Right lobe of liver (tissue), 4 donors: ENCODE results near the gene PNKD.
"Not testable (repeated sequence)": the region's sequence is repeated elsewhere in the genome, so short reads cannot be mapped to it uniquely, and the experiment has no call there.

Source experiments
- POLR2A ChIP-seq: fragments of 450-650 bp; IDR thresholded peaks from one replicate; pipeline ENCODE4 v1.6.1; 2017; ENCODE audit warnings: antibody characterized with exemption, mild to moderate bottlenecking
- TF ChIP-seq, protein P1 (sequence below), 4 donors: fragments of 200-600 bp in 3 of 4; fragments of 450-650 bp in 1 of 4; IDR thresholded peaks; one replicate each; pipeline versions ENCODE4 v1.5.1 to v1.8.0; 2016 to 2022; ENCODE audit warnings: antibody characterized with exemption in 4 of 4, mild to moderate bottlenecking in 2 of 4
- donor health status: DM: no; HTN: no; CAD: no.
- donor health status: DM: no; HTN: no; CAD: no.
- donor health status: DM: no; HTN: yes; CAD: no.

DNA sequence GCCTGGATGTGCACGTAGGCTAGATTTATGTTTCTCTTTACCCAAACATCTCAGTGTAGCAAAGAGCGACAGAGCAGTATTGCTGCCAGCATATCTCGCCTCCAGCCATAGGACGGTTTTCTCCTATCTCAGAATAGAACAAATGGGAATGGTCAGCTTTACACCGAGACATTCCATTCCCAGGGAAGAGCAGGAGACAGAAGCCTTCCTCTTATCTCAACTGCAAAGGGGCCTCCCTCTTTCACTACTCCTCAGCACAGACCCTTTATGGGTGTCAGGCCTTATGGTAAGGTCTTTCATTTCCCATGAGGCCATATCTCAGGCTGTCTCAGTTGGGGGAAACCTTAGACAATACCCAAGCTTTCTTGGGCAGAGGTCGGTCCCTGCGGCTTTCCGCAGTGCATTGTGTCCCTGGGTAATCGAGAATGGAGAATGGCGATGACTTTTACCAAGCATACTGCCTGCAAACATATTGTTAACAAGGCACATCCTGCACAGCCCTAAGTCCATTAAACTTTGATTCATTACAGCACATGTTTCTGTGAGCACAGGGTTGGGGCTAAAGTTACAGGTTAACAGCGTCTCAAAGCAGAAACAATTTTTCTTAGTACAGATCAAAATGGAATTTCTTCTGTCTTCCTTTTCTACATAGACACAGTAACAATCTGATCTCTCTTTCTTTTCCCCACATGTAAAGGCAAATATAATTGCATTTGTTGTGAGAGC, 41.4 kb downstream of the PNKD start:
- TF ChIP-seq, protein P1, sequence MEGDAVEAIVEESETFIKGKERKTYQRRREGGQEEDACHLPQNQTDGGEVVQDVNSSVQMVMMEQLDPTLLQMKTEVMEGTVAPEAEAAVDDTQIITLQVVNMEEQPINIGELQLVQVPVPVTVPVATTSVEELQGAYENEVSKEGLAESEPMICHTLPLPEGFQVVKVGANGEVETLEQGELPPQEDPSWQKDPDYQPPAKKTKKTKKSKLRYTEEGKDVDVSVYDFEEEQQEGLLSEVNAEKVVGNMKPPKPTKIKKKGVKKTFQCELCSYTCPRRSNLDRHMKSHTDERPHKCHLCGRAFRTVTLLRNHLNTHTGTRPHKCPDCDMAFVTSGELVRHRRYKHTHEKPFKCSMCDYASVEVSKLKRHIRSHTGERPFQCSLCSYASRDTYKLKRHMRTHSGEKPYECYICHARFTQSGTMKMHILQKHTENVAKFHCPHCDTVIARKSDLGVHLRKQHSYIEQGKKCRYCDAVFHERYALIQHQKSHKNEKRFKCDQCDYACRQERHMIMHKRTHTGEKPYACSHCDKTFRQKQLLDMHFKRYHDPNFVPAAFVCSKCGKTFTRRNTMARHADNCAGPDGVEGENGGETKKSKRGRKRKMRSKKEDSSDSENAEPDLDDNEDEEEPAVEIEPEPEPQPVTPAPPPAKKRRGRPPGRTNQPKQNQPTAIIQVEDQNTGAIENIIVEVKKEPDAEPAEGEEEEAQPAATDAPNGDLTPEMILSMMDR (IDR thresholded peaks at IDR 0.05), result not testable (repeated sequence)
- not testable (repeated sequence) for TF ChIP-seq POLR2A
